ENCODE data around the gene ADAMTS17. TPM values are rescaled to one million over a fixed set of nuclear protein-coding genes. Genes with fewer than 3 reads are reported as not detected.

The ADAMTS17 gene
- total RNA-seq, 1 experiment from 2014 or later, result 1.5 TPM

- H3K4me1 Mint-ChIP-seq (ENCODE audit: low read depth, unreplicated experiment), result no peaks in the 10 kb centered on the region
- no peak overlapping the region for H3K4me3 Mint-ChIP-seq (ENCODE audit: unreplicated experiment)
- H3K27me3 ChIP-seq (replicated peaks; ENCODE audit: control insufficient read depth, insufficient read depth, low read length), result no peaks in the 10 kb centered on the region
- no peaks in the 10 kb centered on the region for H3K4me1 ChIP-seq
- TF ChIP-seq, protein P1, sequence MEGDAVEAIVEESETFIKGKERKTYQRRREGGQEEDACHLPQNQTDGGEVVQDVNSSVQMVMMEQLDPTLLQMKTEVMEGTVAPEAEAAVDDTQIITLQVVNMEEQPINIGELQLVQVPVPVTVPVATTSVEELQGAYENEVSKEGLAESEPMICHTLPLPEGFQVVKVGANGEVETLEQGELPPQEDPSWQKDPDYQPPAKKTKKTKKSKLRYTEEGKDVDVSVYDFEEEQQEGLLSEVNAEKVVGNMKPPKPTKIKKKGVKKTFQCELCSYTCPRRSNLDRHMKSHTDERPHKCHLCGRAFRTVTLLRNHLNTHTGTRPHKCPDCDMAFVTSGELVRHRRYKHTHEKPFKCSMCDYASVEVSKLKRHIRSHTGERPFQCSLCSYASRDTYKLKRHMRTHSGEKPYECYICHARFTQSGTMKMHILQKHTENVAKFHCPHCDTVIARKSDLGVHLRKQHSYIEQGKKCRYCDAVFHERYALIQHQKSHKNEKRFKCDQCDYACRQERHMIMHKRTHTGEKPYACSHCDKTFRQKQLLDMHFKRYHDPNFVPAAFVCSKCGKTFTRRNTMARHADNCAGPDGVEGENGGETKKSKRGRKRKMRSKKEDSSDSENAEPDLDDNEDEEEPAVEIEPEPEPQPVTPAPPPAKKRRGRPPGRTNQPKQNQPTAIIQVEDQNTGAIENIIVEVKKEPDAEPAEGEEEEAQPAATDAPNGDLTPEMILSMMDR (IDR thresholded peaks at IDR 0.05; ENCODE audit: insufficient read depth in 1 of 2, low read depth in 1 of 2, low read length in 1 of 2, severe bottlenecking in 1 of 2, unreplicated experiment in 1 of 2), result no peak
- H3K36me3 ChIP-seq (ENCODE audit: control insufficient read depth, insufficient read depth, low read length), result no peaks in the 10 kb centered on the region
- no peak for DNase-seq
- intact Hi-C loops (cut with micrococcal nuclease; ENCODE audit: unreplicated experiment), result no loop called here
- ChIA-PET POLR2A (no interaction called here), CTCF (no interaction called here)
- H3K27me3 Mint-ChIP-seq (ENCODE audit: insufficient read depth, unreplicated experiment), result no peaks in the 10 kb centered on the region
- no peaks in the 10 kb centered on the region for H3K9me3 Mint-ChIP-seq (ENCODE audit: unreplicated experiment)
- no peaks in the 10 kb centered on the region for H3K9me3 ChIP-seq
- no peak overlapping the region for H3K27ac Mint-ChIP-seq (ENCODE audit: unreplicated experiment)
- H3K36me3 Mint-ChIP-seq (ENCODE audit: insufficient read depth, unreplicated experiment), result no peaks in the 10 kb centered on the region
- H3K4me3 ChIP-seq (ENCODE audit: low read depth, low read length), result no peak overlapping the region
- BruUV-seq (replicated peaks), result no TSS peak
Observed at GRCh38 chr15:100158356-100158755, 183.4 kb downstream of the ADAMTS17 start.

DNA sequence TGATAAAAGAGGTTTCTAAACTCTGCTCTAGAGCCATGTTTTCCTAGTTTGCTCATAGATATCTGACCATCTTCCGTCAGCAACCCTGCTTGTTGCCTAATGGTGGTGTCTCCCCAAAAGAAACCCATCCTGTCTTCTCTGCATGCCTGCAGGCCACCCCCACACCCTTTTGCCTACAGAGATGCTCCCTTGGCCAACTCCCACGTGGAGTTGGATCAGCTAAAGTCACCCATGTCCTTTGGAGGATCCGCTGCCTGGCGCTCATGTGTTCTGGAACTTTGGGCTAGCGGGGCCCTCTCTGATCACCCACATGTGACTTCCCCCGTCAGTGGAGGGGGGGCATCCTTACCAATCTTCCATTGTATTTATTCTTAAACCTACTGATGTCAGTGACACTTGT is 185.6 kb downstream of the ADAMTS17 start:
- DNase-seq, result no peak
- Histone ChIP-seq H3K4me1 (no peaks in the 10 kb centered on the region), H3K27me3 (replicated peaks; ENCODE audit: control insufficient read depth, insufficient read depth, low read length) (no peaks in the 10 kb centered on the region), H3K36me3 (ENCODE audit: control insufficient read depth, insufficient read depth, low read length) (no peaks in the 10 kb centered on the region), H3K9me3 (no peaks in the 10 kb centered on the region), H3K4me3 (ENCODE audit: low read depth, low read length) (no peak overlapping the region)
- Mint-ChIP-seq H3K27ac (ENCODE audit: unreplicated experiment) (no peak overlapping the region), H3K4me3 (ENCODE audit: unreplicated experiment) (no peak overlapping the region), H3K27me3 (ENCODE audit: insufficient read depth, unreplicated experiment) (no peaks in the 10 kb centered on the region), H3K4me1 (ENCODE audit: low read depth, unreplicated experiment) (no peaks in the 10 kb centered on the region), H3K36me3 (ENCODE audit: insufficient read depth, unreplicated experiment) (no peaks in the 10 kb centered on the region), H3K9me3 (ENCODE audit: unreplicated experiment) (no peaks in the 10 kb centered on the region)
- TF ChIP-seq, protein P1 (IDR thresholded peaks at IDR 0.05; ENCODE audit: insufficient read depth in 1 of 2, low read depth in 1 of 2, low read length in 1 of 2, severe bottlenecking in 1 of 2, unreplicated experiment in 1 of 2), result no peak
- BruUV-seq (replicated peaks), result no TSS peak
- ChIA-PET POLR2A (no interaction called here), CTCF (no interaction called here)
- intact Hi-C loops (cut with micrococcal nuclease; ENCODE audit: unreplicated experiment), result no loop called here

- TF ChIP-seq, protein P1 (IDR thresholded peaks at IDR 0.05; ENCODE audit: insufficient read depth in 1 of 2, low read depth in 1 of 2, low read length in 1 of 2, severe bottlenecking in 1 of 2, unreplicated experiment in 1 of 2), result no peak
- intact Hi-C loops (cut with micrococcal nuclease; ENCODE audit: unreplicated experiment), result no loop called here
- POLR2A ChIA-PET, result no interaction called here
- Mint-ChIP-seq H3K36me3 (ENCODE audit: insufficient read depth, unreplicated experiment) (no peaks in the 10 kb centered on the region), H3K27me3 (ENCODE audit: insufficient read depth, unreplicated experiment) (no peaks in the 10 kb centered on the region), H3K27ac (ENCODE audit: unreplicated experiment) (no peak overlapping the region), H3K4me3 (ENCODE audit: unreplicated experiment) (no peak overlapping the region), H3K9me3 (ENCODE audit: unreplicated experiment) (peaks cover 5% of the 10 kb centered on the region), H3K4me1 (ENCODE audit: low read depth, unreplicated experiment) (no peaks in the 10 kb centered on the region)
- Histone ChIP-seq H3K4me1 (no peaks in the 10 kb centered on the region), H3K4me3 (ENCODE audit: low read depth, low read length) (no peak overlapping the region), H3K27me3 (replicated peaks; ENCODE audit: control insufficient read depth, insufficient read depth, low read length) (no peaks in the 10 kb centered on the region), H3K36me3 (ENCODE audit: control insufficient read depth, insufficient read depth, low read length) (no peaks in the 10 kb centered on the region), H3K9me3 (no peaks in the 10 kb centered on the region)
- no TSS peak for BruUV-seq (replicated peaks)
- no peak for DNase-seq
- CTCF ChIA-PET, result no interaction called here
Observed at GRCh38 chr15:100154338-100154737, 187.4 kb downstream of the ADAMTS17 start.
